Keratinocyte (primary cell): ENCODE results near the gene GRP. TPM values are rescaled to one million over a fixed set of nuclear protein-coding genes. Genes with fewer than 3 reads are reported as not detected.
A peak's percentile ranks its signal among the peaks of the same experiment; 100 is the strongest.

Source experiments
- DNase-seq: peaks from one replicate; pipeline ENCODE4 v3.0.0-alpha.2; 2011; ENCODE audit warnings: low read depth, missing footprints, low spot score
- FAIRE-seq: peaks from 2 replicates; lab custom pipeline; 2011; peaks lifted over from hg19 to GRCh38; lab: Jason Lieb, UNC
- H2AFZ ChIP-seq: 2 replicates; pipeline ENCODE4 v1.6.0; 2012; ENCODE audit warnings: low read length, control low read depth, inconsistent platforms; ENCODE audit not compliant: control insufficient read depth
- H3K27ac ChIP-seq: 2 replicates; pipeline ENCODE4 v1.5.1; 2011; ENCODE audit warnings: low read length; ENCODE audit not compliant: control insufficient read depth, insufficient read depth
- H3K27me3 ChIP-seq: 3 replicates; pipeline ENCODE4 v1.6.0; 2011; ENCODE audit warnings: low read length; ENCODE audit not compliant: control insufficient read depth, insufficient read depth; ENCODE audit errors: extremely low read depth
- H3K36me3 ChIP-seq, 2 experiments: 2 replicates in 1 of 2; 3 replicates in 1 of 2; pipeline ENCODE4 v1.5.1; 2011; ENCODE audit warnings: low read length in 2 of 2, mild to moderate bottlenecking in 1 of 2; ENCODE audit not compliant: control insufficient read depth in 2 of 2, insufficient read depth in 2 of 2; ENCODE audit errors: extremely low read depth in 1 of 2
- H3K4me1 ChIP-seq: 3 replicates; pipeline ENCODE4 v1.5.1; 2011; ENCODE audit warnings: low read length; ENCODE audit not compliant: control insufficient read depth, insufficient read depth; ENCODE audit errors: extremely low read depth
- H3K4me2 ChIP-seq: 3 replicates; pipeline ENCODE4 v1.6.0; 2011; ENCODE audit warnings: low read depth, low read length; ENCODE audit not compliant: control insufficient read depth, insufficient read depth; ENCODE audit errors: extremely low read depth
- H3K4me3 ChIP-seq, 3 experiments: fragments of 200-600 bp in 1 of 3; sonication (generic) in 1 of 3; 2 replicates in 2 of 3; 3 replicates in 1 of 3; pipeline ENCODE4 v1.5.1; 2011 to 2016; ENCODE audit warnings: low read length in 3 of 3, mild to moderate bottlenecking in 3 of 3, control low read depth in 2 of 3, inconsistent platforms in 1 of 3, low read depth in 1 of 3, mixed read lengths in 1 of 3, mixed run types in 1 of 3, moderate library complexity in 1 of 3; ENCODE audit not compliant: control insufficient read depth in 2 of 3, insufficient read depth in 2 of 3; ENCODE audit errors: extremely low read depth in 1 of 3
- H3K79me2 ChIP-seq: 2 replicates; pipeline ENCODE4 v1.6.0; 2012; ENCODE audit warnings: low read length; ENCODE audit not compliant: control insufficient read depth, insufficient read depth
- H3K9ac ChIP-seq: 3 replicates; pipeline ENCODE4 v1.6.0; 2011; ENCODE audit warnings: low read length; ENCODE audit not compliant: control insufficient read depth, insufficient read depth; ENCODE audit errors: extremely low read depth
- H3K9me1 ChIP-seq: 3 replicates; pipeline ENCODE4 v1.6.0; 2011; ENCODE audit warnings: low read length; ENCODE audit not compliant: control insufficient read depth, insufficient read depth; ENCODE audit errors: extremely low read depth
- H3K9me3 ChIP-seq: 2 replicates; pipeline ENCODE4 v1.5.1; 2012; ENCODE audit warnings: low read depth, low read length; ENCODE audit not compliant: control insufficient read depth
- H4K20me1 ChIP-seq: 3 replicates; pipeline ENCODE4 v1.6.0; 2011; ENCODE audit warnings: low read length; ENCODE audit not compliant: control insufficient read depth, insufficient read depth; ENCODE audit errors: extremely low read depth
- CTCF ChIP-seq, 3 experiments: IDR thresholded peaks in 1 of 3; conservative IDR thresholded peaks in 1 of 3; optimal IDR thresholded peaks in 1 of 3; 2 replicates in 2 of 3; 3 replicates in 1 of 3; pipeline versions ENCODE3 to v1.5.1; 2011; ENCODE audit warnings: low read length in 3 of 3, mild to moderate bottlenecking in 3 of 3, moderate library complexity in 2 of 3, control low read depth in 1 of 3, inconsistent platforms in 1 of 3; ENCODE audit not compliant: insufficient read depth in 2 of 3; ENCODE audit errors: extremely low read depth in 1 of 3
- EZH2 ChIP-seq: IDR thresholded peaks from one replicate; pipeline ENCODE4 v1.6.1; 2012; ENCODE audit warnings: inconsistent platforms, mild to moderate bottlenecking, low read length, moderate library complexity
- dilution Hi-C: fragments of 300-500 bp; cut with MboI; formaldehyde crosslinking; loops from one replicate; pipeline ENCODE4 v1.7.0; 2020; ENCODE audit warnings: low sequenced_read_pairs; ENCODE audit not compliant: extremely low pct_ligation_motif_present
- polyA plus RNA-seq, 5 experiments: library from polyadenylated mRNA; depleted of rRNA in 3 of 5; stranded (reverse) in 3 of 5; stranded (forward) in 1 of 5; unstranded in 1 of 5; fragments of >200 nt; gene quantifications; 1 replicate in 1 of 5; 2 replicates in 3 of 5; 3 replicates in 1 of 5; pipeline versions ENCODE4 v1.2.1 to v1.2.3, GENCODE V29; 2011 to 2012; ENCODE audit warnings: missing spikeins in 2 of 5, low read depth in 1 of 5, low replicate concordance in 1 of 5

The GRP gene
- polyA plus RNA-seq, 1 donor (not counting 4 experiments of a cell fraction or from before 2014, with no cell fraction given): not detected

DNA sequence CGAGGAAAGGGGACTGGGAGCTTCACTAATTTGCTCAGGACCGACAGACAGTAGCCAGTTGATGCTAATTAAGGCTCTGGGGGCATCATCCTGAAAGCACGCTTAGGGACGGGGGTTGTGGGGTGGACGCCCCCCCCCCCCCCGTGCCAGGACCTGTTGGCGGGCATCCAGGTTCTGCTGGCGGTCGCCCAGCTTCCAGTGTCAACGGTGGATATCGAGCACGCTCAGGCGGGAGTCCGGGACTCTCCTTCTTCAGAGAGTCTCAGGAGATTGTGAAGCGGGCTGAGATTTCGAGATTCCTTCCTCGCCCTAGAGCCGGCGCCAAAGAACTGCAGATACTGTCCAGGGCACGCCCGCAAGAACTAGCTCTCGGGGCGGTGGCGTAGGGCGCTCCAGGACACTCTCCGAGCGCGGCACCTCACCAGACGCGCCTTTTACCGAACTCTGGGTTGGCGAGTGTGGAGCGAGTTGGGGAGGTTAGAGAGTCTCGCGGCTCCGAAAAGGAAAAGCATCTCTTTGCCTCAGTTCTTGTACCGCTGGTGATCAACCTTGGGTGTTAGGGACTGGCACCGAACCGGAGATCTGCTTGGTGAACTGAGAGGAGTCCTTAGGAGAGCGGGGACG lies 47.7 kb downstream of the GRP start:
- Histone ChIP-seq H3K4me2 (peak overlapping the region; percentile 19), H3K9me3 (no peaks in the 10 kb centered on the region), H3K4me3 (peak overlapping the region in 1 of 3 experiments; percentile 37), H3K79me2 (no peaks in the 10 kb centered on the region), H3K9ac (no peak overlapping the region), H3K36me3 (no peaks in the 10 kb centered on the region), H2AFZ (no peak overlapping the region), H3K9me1 (peaks cover 2% of the 10 kb centered on the region), H3K27ac (no peak overlapping the region), H3K27me3 (peaks cover 99% of the 10 kb centered on the region), H3K4me1 (peaks cover 16% of the 10 kb centered on the region), H4K20me1 (peaks cover 5% of the 10 kb centered on the region)
- TF ChIP-seq EZH2 (peak; percentile 86), CTCF (optimal IDR thresholded peaks at IDR 0.05 in 1 of 3, IDR thresholded peaks at IDR 0.05 in 1 of 3, conservative IDR thresholded peaks at IDR 0.05 in 1 of 3; ENCODE audit: extremely low read depth in 1 of 3, insufficient read depth in 2 of 3, low read length in 3 of 3) (peak in 1 of 3 experiments; percentile 16)
- DNase-seq: no peak
- dilution Hi-C loops: no loop called here
- FAIRE-seq: no peak

DNA sequence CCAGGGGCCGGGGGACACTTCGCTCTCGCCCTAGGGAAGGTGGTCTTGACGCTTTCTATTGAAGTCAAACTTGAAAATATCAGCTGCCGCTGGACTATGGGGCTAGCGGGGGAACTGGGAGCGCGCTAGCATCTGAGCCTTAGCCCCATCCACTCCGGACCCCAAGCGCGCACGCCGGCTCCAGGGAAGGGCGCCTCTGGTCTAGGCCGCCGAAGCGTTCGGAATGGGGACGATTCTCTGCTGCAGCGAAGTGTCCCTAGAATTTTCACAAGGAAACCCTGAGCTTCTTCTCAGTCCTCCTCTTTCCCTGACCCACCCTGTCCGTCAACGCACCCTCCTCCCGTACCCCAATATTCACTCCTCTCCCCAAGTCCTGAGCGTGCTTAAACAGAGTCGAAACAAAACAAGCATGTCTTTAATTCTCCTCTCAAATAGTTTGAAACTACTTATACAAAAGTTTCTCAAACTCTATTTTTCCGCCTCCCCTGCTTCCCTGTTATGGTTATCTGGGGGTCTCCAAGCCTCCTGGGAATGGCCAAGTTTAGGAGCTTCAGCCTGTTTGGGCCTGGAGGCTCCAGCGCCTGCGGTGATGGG lies 48.3 kb downstream of the GRP start:
- peaks cover 15% of the 10 kb centered on the region for H3K4me1 ChIP-seq
- peaks cover 5% of the 10 kb centered on the region for H4K20me1 ChIP-seq
- H3K36me3 ChIP-seq: no peaks in the 10 kb centered on the region
- H3K9ac ChIP-seq: no peak overlapping the region
- TF ChIP-seq EZH2 (peak; percentile 89), CTCF (optimal IDR thresholded peaks at IDR 0.05 in 1 of 3, IDR thresholded peaks at IDR 0.05 in 1 of 3, conservative IDR thresholded peaks at IDR 0.05 in 1 of 3; ENCODE audit: extremely low read depth in 1 of 3, insufficient read depth in 2 of 3, low read length in 3 of 3) (no peak)
- H2AFZ ChIP-seq: no peak overlapping the region
- H3K79me2 ChIP-seq: no peaks in the 10 kb centered on the region
- no peak overlapping the region for H3K27ac ChIP-seq
- DNase-seq (no peak), FAIRE-seq (no peak)
- no peaks in the 10 kb centered on the region for H3K9me3 ChIP-seq
- dilution Hi-C loops: no loop called here
- peak overlapping the region; percentile 19 for H3K4me2 ChIP-seq
- H3K4me3 ChIP-seq: peak overlapping the region in 1 of 3 experiments; percentile 37
- peaks cover 2% of the 10 kb centered on the region for H3K9me1 ChIP-seq
- H3K27me3 ChIP-seq: peaks cover 99% of the 10 kb centered on the region
